ENCODE results near the gene ATP9A. TPM values are rescaled to one million over a fixed set of nuclear protein-coding genes. Genes with fewer than 3 reads are reported as not detected.

Gene ATP9A
- total and polyA plus RNA-seq, 12 donors, result 3.4 to 32.1 (median 24.6) TPM

DNA sequence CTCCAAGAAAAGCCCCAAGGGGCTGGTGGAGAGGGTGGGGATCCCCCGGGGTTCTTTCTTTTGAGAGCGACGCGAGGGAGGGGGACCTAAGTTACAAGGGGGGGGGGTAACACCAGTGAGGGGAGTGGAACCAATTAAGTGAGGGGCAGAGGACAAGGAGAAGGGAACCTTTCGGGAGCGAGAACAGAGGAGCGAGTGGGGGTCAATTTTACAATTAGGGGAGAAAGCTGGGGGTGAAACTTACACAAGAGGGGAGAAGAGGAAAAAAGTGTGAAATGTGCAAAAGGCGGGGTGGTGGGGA lies 33.6 kb upstream of the ATP9A start:
- DNase-seq, result no peak
- 3 to 6% methylated on average over 8 of the region's 8 CpGs for WGBS, 2 donors
- Histone ChIP-seq H3K27ac (no peak overlapping the region), H3K4me3 (peak overlapping the region; percentile 29 to 59 (median 51)), H3K27me3 (peaks cover 0 to 85% (median 58%) of the 10 kb centered on the region in 7 donors), H3K4me1 (peaks cover 2 to 25% (median 19%) of the 10 kb centered on the region in 9 donors), H3K36me3 (no peaks in the 10 kb centered on the region), H3K9me3 (no peaks in the 10 kb centered on the region)
- intact Hi-C loops (cut with DNase I), result loop anchor here in 8 of 10 donors (5.0 to 10.0 kb wide), 2 partner anchors 281 to 283 kb away; no protein-coding TSS in a partner anchor
- TF ChIP-seq, protein P1, sequence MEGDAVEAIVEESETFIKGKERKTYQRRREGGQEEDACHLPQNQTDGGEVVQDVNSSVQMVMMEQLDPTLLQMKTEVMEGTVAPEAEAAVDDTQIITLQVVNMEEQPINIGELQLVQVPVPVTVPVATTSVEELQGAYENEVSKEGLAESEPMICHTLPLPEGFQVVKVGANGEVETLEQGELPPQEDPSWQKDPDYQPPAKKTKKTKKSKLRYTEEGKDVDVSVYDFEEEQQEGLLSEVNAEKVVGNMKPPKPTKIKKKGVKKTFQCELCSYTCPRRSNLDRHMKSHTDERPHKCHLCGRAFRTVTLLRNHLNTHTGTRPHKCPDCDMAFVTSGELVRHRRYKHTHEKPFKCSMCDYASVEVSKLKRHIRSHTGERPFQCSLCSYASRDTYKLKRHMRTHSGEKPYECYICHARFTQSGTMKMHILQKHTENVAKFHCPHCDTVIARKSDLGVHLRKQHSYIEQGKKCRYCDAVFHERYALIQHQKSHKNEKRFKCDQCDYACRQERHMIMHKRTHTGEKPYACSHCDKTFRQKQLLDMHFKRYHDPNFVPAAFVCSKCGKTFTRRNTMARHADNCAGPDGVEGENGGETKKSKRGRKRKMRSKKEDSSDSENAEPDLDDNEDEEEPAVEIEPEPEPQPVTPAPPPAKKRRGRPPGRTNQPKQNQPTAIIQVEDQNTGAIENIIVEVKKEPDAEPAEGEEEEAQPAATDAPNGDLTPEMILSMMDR (IDR thresholded peaks at IDR 0.05), result no peak
- no peak for ATAC-seq

DNA sequence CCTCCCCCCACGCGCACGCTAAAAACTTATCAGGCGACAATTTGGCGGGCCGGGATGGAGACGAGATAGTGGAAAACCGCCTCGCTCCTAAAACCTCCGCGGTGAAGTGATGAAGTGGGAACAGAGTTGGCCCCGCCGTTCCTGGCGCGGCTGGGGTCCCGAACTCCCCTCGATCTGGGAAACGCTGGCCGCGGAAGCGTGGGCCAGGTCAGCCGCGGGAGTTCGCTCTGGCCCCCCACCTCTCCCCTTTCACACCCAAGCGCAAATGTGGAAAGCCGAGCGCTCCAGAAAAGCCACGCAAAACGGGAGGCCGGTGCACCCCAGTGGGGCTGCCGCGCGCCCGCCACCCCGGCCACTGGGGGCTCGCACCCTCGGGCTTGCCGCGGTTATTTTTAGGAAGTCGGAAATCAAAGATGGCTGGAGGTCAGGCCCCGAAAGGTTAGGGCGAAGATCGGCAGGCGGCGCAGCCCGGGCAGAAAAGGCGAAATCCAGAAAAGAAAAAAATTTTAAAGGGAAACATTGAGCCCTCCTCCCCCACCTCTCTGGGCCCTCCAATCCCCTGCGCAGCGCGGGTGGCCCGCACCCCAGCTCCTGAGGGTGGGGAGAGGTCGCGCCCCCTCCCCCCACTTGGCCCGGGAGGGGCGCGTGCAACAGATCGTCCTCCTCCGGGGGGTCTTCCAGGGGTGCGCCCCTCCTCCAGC lies 33.1 kb upstream of the ATP9A start:
- H3K4me1 ChIP-seq, result peaks cover 2 to 25% (median 19%) of the 10 kb centered on the region in 9 donors
- H3K36me3 ChIP-seq, result no peaks in the 10 kb centered on the region
- TF ChIP-seq, protein P1 (IDR thresholded peaks at IDR 0.05), result peak in 2 of 9 donors; percentile 9 to 15
- ATAC-seq (peak in 1 of 8 donors; percentile 18), DNase-seq (peak in 1 of 2 donors; percentile 10)
- peak overlapping the region; percentile 29 to 59 (median 51) for H3K4me3 ChIP-seq
- H3K27ac ChIP-seq, result no peak overlapping the region
- H3K9me3 ChIP-seq, result no peaks in the 10 kb centered on the region
- H3K27me3 ChIP-seq, result peaks cover 0 to 83% (median 61%) of the 10 kb centered on the region in 7 donors
- WGBS, 2 donors, result 0 to 1% methylated on average over 57 to 59 of the region's 59 CpGs
- intact Hi-C loops (cut with DNase I), result loop anchor here in 8 of 10 donors (5.0 to 10.0 kb wide), 2 partner anchors 281 to 284 kb away; no protein-coding TSS in a partner anchor

DNA sequence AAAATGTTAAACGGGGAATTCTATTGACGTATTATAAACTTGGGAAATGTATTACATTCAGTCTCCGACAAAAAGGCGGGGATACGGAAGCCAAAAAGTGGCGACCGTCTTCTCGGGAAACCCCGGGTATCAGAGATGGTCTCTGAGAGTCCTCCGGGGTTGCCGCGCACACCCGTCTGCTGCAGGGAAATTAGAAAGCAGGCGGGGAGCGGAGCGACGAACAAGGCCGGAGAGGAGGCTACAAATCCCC lies 32.6 kb upstream of the ATP9A start:
- ATAC-seq (peak in 2 of 8 donors; percentile 31 to 35), DNase-seq (no peak)
- TF ChIP-seq, protein P1 (IDR thresholded peaks at IDR 0.05), result no peak
- WGBS, 2 donors, result 1% methylated on average over 18 of the region's 18 CpGs
- no peak overlapping the region for H3K27ac ChIP-seq
- peaks cover 2 to 25% (median 19%) of the 10 kb centered on the region in 9 donors for H3K4me1 ChIP-seq
- peaks cover 0 to 81% (median 63%) of the 10 kb centered on the region in 7 donors for H3K27me3 ChIP-seq
- H3K4me3 ChIP-seq, result peak overlapping the region; percentile 29 to 59 (median 51)
- H3K9me3 ChIP-seq, result no peaks in the 10 kb centered on the region
- intact Hi-C loops (cut with DNase I), result loop anchor here in 8 of 10 donors (1.0 to 10.0 kb wide), 3 partner anchors 10 to 284 kb away; no protein-coding TSS in a partner anchor
- no peaks in the 10 kb centered on the region for H3K36me3 ChIP-seq

DNA sequence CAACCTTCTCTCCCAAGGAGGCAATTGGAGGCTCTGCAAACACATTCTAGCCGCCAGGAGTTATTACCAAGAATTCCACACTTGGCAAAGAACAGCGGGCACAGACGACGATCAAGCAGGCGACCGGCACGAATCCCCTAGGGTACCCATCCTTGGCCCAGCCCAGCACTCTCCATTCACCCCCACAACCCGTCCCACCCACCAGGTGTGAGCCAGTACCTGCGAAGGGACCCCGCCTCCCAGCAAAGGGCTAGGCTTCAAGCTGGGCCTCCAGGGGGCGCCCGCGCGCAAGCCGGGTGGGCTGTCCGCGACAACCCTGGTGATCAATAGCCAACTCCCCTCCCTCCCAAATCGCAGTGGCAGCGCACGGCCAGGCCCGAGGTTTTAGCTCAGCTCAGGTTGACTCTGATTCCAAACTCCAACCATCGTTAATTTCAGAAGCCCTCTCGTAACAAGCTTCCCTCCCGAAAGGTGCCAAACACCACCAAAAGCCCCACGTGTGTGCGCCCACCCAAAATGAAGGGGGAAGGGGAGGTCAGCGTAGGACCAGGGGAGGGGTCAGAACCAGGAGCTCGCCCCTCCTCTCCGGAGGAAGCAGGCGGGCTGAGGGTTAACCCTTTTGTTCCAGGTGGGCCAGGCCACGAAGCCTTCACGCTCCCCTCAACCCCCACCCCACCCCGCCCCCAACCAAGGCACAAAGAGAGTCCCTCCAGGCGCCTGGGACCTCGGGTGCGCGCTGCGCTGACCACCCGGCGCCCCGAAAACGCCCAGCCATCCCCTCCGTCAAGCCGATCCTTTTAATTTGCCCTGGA lies 32.1 kb upstream of the ATP9A start:
- Histone ChIP-seq H3K4me1 (peaks cover 2 to 25% (median 19%) of the 10 kb centered on the region in 9 donors), H3K9me3 (no peaks in the 10 kb centered on the region), H3K4me3 (peak overlapping the region in 9 of 10 donors; percentile 29 to 59 (median 52)), H3K27me3 (peaks cover 0 to 83% (median 69%) of the 10 kb centered on the region in 7 donors), H3K36me3 (no peaks in the 10 kb centered on the region), H3K27ac (no peak overlapping the region)
- 1% methylated on average over 43 to 44 of the region's 44 CpGs for WGBS, 2 donors
- intact Hi-C loops (cut with DNase I), result loop anchor here in 8 of 10 donors (1.0 to 10.0 kb wide), 3 partner anchors 10 to 285 kb away; no protein-coding TSS in a partner anchor
- TF ChIP-seq, protein P1 (IDR thresholded peaks at IDR 0.05), result peak; percentile 58 to 83 (median 79)
- peak; percentile 48 to 57 for DNase-seq
- ATAC-seq, result peak; percentile 47 to 79 (median 66)
